OCI-LY1 (cell line): ENCODE data around the gene CACNA1C.

ENCODE experiments used
- H2AFZ ChIP-seq: fragments of 200-600 bp; sonication (generic), shearing (Covaris generic); 2 replicates; pipeline ENCODE4 v1.6.0; 2014; ENCODE audit warnings: antibody characterized with exemption, mild to moderate bottlenecking, low read length
- H3F3A ChIP-seq: fragments of 200-600 bp; sonication (generic), shearing (Covaris generic); 2 replicates; pipeline ENCODE4 v1.6.0; 2014; ENCODE audit warnings: mild to moderate bottlenecking, antibody characterized with exemption, low read length, moderate library complexity; ENCODE audit not compliant: insufficient read depth
- H3K27ac ChIP-seq: fragments of 200-600 bp; sonication (generic); 2 replicates; pipeline ENCODE4 v1.5.1; 2014; ENCODE audit warnings: low read length, mixed run types, mild to moderate bottlenecking, low read depth; ENCODE audit not compliant: poor library complexity, severe bottlenecking
- H3K27me3 ChIP-seq: fragments of 200-600 bp; sonication (generic); 2 replicates; pipeline ENCODE4 v1.6.0; 2014; ENCODE audit warnings: antibody characterized with exemption, mild to moderate bottlenecking, low read length, moderate library complexity; ENCODE audit not compliant: insufficient read depth
- H3K36me3 ChIP-seq: fragments of 200-600 bp; sonication (generic); 2 replicates; pipeline ENCODE4 v1.6.1; 2014; ENCODE audit warnings: mild to moderate bottlenecking, antibody characterized with exemption, low read length, moderate library complexity, mixed read lengths; ENCODE audit not compliant: insufficient read depth
- H3K4me1 ChIP-seq: fragments of 200-600 bp; sonication (generic); 2 replicates; pipeline ENCODE4 v1.5.1; 2014; ENCODE audit warnings: mild to moderate bottlenecking, low read length, moderate library complexity; ENCODE audit not compliant: insufficient read depth, severe bottlenecking
- H3K4me2 ChIP-seq: fragments of 200-600 bp; sonication (generic), shearing (Covaris generic); 2 replicates; pipeline ENCODE4 v1.6.1; 2014; ENCODE audit warnings: low read length
- H3K4me3 ChIP-seq: fragments of 200-600 bp; sonication (generic); 2 replicates; pipeline ENCODE4 v1.5.1; 2014; ENCODE audit warnings: low read length, low read depth, mild to moderate bottlenecking, mixed read lengths; ENCODE audit not compliant: poor library complexity, severe bottlenecking
- H3K79me2 ChIP-seq: fragments of 200-600 bp; shearing (Covaris generic); 2 replicates; pipeline ENCODE4 v1.6.1; 2016; ENCODE audit warnings: mixed run types, low read length, mixed read lengths; ENCODE audit not compliant: insufficient read depth
- H3K9ac ChIP-seq: fragments of 200-600 bp; sonication (generic), shearing (Covaris generic); 2 replicates; pipeline ENCODE4 v1.6.1; 2014; ENCODE audit warnings: mild to moderate bottlenecking, low read length, mixed read lengths
- H3K9me2 ChIP-seq: fragments of 200-600 bp; sonication (generic), shearing (Covaris generic); 2 replicates; pipeline ENCODE4 v1.6.1; 2014; ENCODE audit warnings: low read depth, mild to moderate bottlenecking, low read length, mixed read lengths
- H3K9me3 ChIP-seq: fragments of 200-600 bp; shearing (Covaris generic); 2 replicates; pipeline ENCODE4 v1.6.1; 2014; ENCODE audit warnings: low read length, mixed read lengths
- H4K20me1 ChIP-seq: fragments of 200-600 bp; sonication (generic), shearing (Covaris generic); 2 replicates; pipeline ENCODE4 v1.6.0; 2016; ENCODE audit warnings: mild to moderate bottlenecking, low read length; ENCODE audit not compliant: insufficient read depth
- EZH2 ChIP-seq: fragments of 200-600 bp; sonication (generic), shearing (Covaris generic); IDR thresholded peaks from 2 replicates; pipeline ENCODE4 v1.8.0; 2017; ENCODE audit warnings: borderline replicate concordance, mixed run types, mild to moderate bottlenecking, antibody characterized with exemption, low read length, moderate library complexity, mixed read lengths
- TF ChIP-seq, protein P1 (sequence below): fragments of 200-600 bp; sonication (generic), shearing (Covaris generic); IDR thresholded peaks from 2 replicates; pipeline ENCODE4 v1.5.1; 2017; ENCODE audit warnings: mild to moderate bottlenecking, antibody characterized with exemption, low read length, moderate library complexity, mixed read lengths

Gene CACNA1C

DNA sequence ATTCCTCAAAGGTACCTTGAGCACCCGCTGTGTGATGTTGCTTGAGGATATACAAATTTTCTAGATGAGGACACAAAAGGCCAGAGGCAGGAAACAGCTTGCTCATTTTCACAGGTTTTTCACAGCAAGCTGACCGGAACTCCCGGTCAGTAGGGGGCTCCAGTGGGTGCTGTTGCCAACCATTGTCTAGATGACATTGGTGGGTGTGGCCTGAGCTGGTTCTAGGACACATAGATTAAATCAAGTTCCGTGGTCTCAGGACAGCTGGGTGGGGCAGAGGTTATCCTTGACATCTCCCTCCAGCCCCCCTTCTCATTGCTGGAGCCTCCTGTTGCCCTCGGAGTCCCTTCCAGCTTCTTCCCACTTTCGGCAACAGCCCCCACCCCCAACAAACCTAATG, 588.4 kb downstream of the CACNA1C start:
- Histone ChIP-seq H3K27me3 (0 out of 2 replicates have a peak, but pooled peaks cover 9% of the 10 kb centered on the region), H3K27ac (no peak overlapping the region), H4K20me1 (no peaks in the 10 kb centered on the region), H3K4me2 (no peak overlapping the region), H3K36me3 (no peaks in the 10 kb centered on the region), H3K9me3 (no peaks in the 10 kb centered on the region), H3K9me2 (no peaks in the 10 kb centered on the region), H3K4me3 (no peak overlapping the region), H2AFZ (no peak overlapping the region), H3K79me2 (no peaks in the 10 kb centered on the region), H3K9ac (no peak overlapping the region), H3K4me1 (no peaks in the 10 kb centered on the region), H3F3A (no peaks in the 10 kb centered on the region)
- no peak for TF ChIP-seq EZH2
- TF ChIP-seq, protein P1, sequence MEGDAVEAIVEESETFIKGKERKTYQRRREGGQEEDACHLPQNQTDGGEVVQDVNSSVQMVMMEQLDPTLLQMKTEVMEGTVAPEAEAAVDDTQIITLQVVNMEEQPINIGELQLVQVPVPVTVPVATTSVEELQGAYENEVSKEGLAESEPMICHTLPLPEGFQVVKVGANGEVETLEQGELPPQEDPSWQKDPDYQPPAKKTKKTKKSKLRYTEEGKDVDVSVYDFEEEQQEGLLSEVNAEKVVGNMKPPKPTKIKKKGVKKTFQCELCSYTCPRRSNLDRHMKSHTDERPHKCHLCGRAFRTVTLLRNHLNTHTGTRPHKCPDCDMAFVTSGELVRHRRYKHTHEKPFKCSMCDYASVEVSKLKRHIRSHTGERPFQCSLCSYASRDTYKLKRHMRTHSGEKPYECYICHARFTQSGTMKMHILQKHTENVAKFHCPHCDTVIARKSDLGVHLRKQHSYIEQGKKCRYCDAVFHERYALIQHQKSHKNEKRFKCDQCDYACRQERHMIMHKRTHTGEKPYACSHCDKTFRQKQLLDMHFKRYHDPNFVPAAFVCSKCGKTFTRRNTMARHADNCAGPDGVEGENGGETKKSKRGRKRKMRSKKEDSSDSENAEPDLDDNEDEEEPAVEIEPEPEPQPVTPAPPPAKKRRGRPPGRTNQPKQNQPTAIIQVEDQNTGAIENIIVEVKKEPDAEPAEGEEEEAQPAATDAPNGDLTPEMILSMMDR = peak; percentile 29

DNA sequence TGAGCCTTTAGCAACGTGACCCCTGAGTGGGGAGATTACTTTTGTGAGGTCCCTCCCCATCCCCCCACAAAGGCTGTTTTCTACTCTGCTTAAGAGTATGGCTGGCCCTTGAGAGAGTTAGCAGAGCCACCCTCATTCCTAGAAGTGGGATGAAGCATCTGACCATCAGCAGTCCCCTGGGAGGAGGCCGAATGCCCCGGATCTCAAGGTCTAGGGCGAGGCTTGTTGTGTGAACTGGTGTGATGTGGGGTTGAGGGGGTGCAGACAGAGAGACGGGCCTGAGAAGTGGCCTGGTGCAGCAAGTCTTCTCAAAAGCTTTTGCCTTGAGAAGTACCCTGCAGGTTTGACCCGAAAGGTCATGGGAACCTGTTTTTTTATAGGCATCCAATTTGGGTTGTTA, 589.0 kb downstream of the CACNA1C start:
- no peaks in the 10 kb centered on the region for H3K9me3 ChIP-seq
- no peaks in the 10 kb centered on the region for H3K79me2 ChIP-seq
- H3K9ac ChIP-seq = no peak overlapping the region

DNA sequence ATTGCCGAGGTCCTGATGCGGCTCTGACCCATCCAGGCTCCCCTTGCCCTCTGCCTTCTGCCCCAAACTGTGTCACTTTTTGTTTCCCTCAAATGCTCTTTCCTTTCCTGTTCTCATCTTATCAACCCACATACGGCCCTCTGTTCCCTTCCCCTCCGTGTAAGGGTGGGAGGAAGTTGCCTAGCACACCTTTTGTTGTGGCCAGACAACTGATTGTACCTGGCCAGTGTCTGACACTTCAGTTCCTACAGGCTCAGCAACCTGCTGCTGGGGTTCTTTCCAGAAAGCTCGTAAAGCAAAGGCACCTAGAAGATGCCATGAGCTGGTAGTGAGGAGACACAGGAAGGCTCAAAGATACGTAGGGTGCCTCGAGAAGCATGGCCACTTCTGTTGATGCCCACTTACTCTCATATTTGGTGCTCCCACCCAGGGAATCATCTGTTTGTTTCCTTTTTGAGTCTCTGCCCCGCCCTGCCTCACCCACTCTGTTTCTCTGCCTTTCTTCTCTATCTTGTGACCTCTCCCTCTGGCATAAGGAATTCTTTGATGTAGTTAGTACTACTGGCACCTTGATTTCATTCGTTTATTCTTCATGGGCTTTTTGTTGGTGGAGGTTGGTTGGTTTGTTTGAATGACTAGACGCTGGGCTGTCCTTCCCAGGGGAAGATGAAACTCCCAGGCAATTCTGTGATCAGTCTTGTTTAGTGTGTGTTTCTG, 589.5 kb downstream of the CACNA1C start:
- H3K27me3 ChIP-seq = 0 out of 2 replicates have a peak, but pooled peaks cover 9% of the 10 kb centered on the region
- H4K20me1 ChIP-seq = no peaks in the 10 kb centered on the region
- no peak overlapping the region for H2AFZ ChIP-seq
- H3K27ac ChIP-seq = no peak overlapping the region
- no peaks in the 10 kb centered on the region for H3K4me1 ChIP-seq
- TF ChIP-seq, protein P1 = no peak
- TF ChIP-seq EZH2 = no peak
- no peaks in the 10 kb centered on the region for H3F3A ChIP-seq
- no peaks in the 10 kb centered on the region for H3K36me3 ChIP-seq
- no peaks in the 10 kb centered on the region for H3K9me3 ChIP-seq
- no peak overlapping the region for H3K4me2 ChIP-seq
- no peak overlapping the region for H3K4me3 ChIP-seq
- H3K9ac ChIP-seq = no peak overlapping the region
- no peaks in the 10 kb centered on the region for H3K79me2 ChIP-seq
- H3K9me2 ChIP-seq = no peaks in the 10 kb centered on the region

More for the DNA sequence above, 589.0 kb downstream of the CACNA1C start:
- TF ChIP-seq, protein P1 = no peak
- no peak for TF ChIP-seq EZH2
- H4K20me1 ChIP-seq = no peaks in the 10 kb centered on the region
- H3K4me2 ChIP-seq = no peak overlapping the region
- 0 out of 2 replicates have a peak, but pooled peaks cover 9% of the 10 kb centered on the region for H3K27me3 ChIP-seq
- no peak overlapping the region for H3K27ac ChIP-seq
- H3K4me1 ChIP-seq = no peaks in the 10 kb centered on the region
- no peaks in the 10 kb centered on the region for H3F3A ChIP-seq
- no peaks in the 10 kb centered on the region for H3K36me3 ChIP-seq
- H3K4me3 ChIP-seq = no peak overlapping the region
- no peak overlapping the region for H2AFZ ChIP-seq
- no peaks in the 10 kb centered on the region for H3K9me2 ChIP-seq
